ENCODE results near the gene NLE1.

Gene NLE1

GRCh38 chr17:35163886-35164285 lies 21.8 kb upstream of the NLE1 start:
- no peak overlapping the region for H3K23ac ChIP-seq (ENCODE audit: low read depth, low read length, poor library complexity)
- no peak overlapping the region for H3K4ac ChIP-seq (ENCODE audit: low read length)
- no peak overlapping the region for H2AFZ ChIP-seq (ENCODE audit: low read length)
- H2BK5ac ChIP-seq (ENCODE audit: low read length), result no peak overlapping the region
- H4K91ac ChIP-seq (ENCODE audit: low read depth, low read length, poor library complexity), result no peak overlapping the region
- H4K8ac ChIP-seq (ENCODE audit: low read depth, low read length), result no peak overlapping the region
- H3K36me3 ChIP-seq (replicated peaks in 1 of 2; ENCODE audit: control insufficient read depth in 2 of 2, insufficient read depth in 2 of 2, low read length in 2 of 2), result no peaks in the 10 kb centered on the region
- H2BK120ac ChIP-seq (ENCODE audit: low read depth, low read length), result no peak overlapping the region
- H3K27me3 ChIP-seq (ENCODE audit: control insufficient read depth in 3 of 3, insufficient read depth in 3 of 3, low read depth in 1 of 3, low read length in 3 of 3), result peaks cover 0 to 30% (median 0%) of the 10 kb centered on the region in 3 experiments
- H3K14ac ChIP-seq (ENCODE audit: low read length), result no peak overlapping the region
- H3K9me3 ChIP-seq (replicated peaks in 1 of 2; ENCODE audit: control insufficient read depth in 2 of 2, insufficient read depth in 1 of 2, low read depth in 1 of 2, low read length in 2 of 2), result no peaks in the 10 kb centered on the region
- no peaks in the 10 kb centered on the region for H3K79me1 ChIP-seq (ENCODE audit: low read depth, low read length)
- H2BK15ac ChIP-seq (ENCODE audit: low read length), result no peak overlapping the region
- no peak for DNase-seq (ENCODE audit: low spot score)
- H3K4me2 ChIP-seq (ENCODE audit: insufficient read depth, low read length, poor library complexity, severe bottlenecking), result no peak overlapping the region
- no peak overlapping the region for H2BK12ac ChIP-seq (ENCODE audit: low read length)
- WGBS, 2 donors (ENCODE audit: extremely low coverage in 2 of 2, insufficient read length in 2 of 2, insufficient replicate concordance in 1 of 2), result no CpG with 5 or more reads among the region's 7 CpGs
- H3K27ac ChIP-seq (replicated peaks; ENCODE audit: low read length), result no peak overlapping the region
- no peak overlapping the region for H3K18ac ChIP-seq (ENCODE audit: low read length)
- H3K4me1 ChIP-seq (ENCODE audit: control insufficient read depth in 2 of 2, insufficient read depth in 1 of 2, low read depth in 1 of 2, low read length in 2 of 2), result no peaks in the 10 kb centered on the region
- no peak overlapping the region for H2AK5ac ChIP-seq (ENCODE audit: low read depth, low read length)
- H3K4me3 ChIP-seq (ENCODE audit: low read length in 2 of 2), result no peak overlapping the region
- H3K9ac ChIP-seq (ENCODE audit: low read depth, low read length, poor library complexity), result no peak overlapping the region

GRCh38 chr17:35162755-35163154 lies 20.7 kb upstream of the NLE1 start:
- peaks cover 0 to 30% (median 0%) of the 10 kb centered on the region in 3 experiments for H3K27me3 ChIP-seq (ENCODE audit: control insufficient read depth in 3 of 3, insufficient read depth in 3 of 3, low read depth in 1 of 3, low read length in 3 of 3)
- H3K4me1 ChIP-seq (ENCODE audit: control insufficient read depth in 2 of 2, insufficient read depth in 1 of 2, low read depth in 1 of 2, low read length in 2 of 2), result no peaks in the 10 kb centered on the region
- no peak overlapping the region for H3K4me3 ChIP-seq (ENCODE audit: low read length in 2 of 2)
- no peaks in the 10 kb centered on the region for H3K36me3 ChIP-seq (replicated peaks in 1 of 2; ENCODE audit: control insufficient read depth in 2 of 2, insufficient read depth in 2 of 2, low read length in 2 of 2)
- no peak overlapping the region for H2BK15ac ChIP-seq (ENCODE audit: low read length)
- H3K18ac ChIP-seq (ENCODE audit: low read length), result no peak overlapping the region
- H3K23ac ChIP-seq (ENCODE audit: low read depth, low read length, poor library complexity), result no peak overlapping the region
- H3K79me1 ChIP-seq (ENCODE audit: low read depth, low read length), result no peaks in the 10 kb centered on the region
- H2AK5ac ChIP-seq (ENCODE audit: low read depth, low read length), result no peak overlapping the region
- no peak overlapping the region for H2BK120ac ChIP-seq (ENCODE audit: low read depth, low read length)
- H3K14ac ChIP-seq (ENCODE audit: low read length), result no peak overlapping the region
- no CpG with 5 or more reads among the region's 4 CpGs for WGBS, 2 donors (ENCODE audit: extremely low coverage in 2 of 2, insufficient read length in 2 of 2, insufficient replicate concordance in 1 of 2)
- no peak overlapping the region for H3K4me2 ChIP-seq (ENCODE audit: insufficient read depth, low read length, poor library complexity, severe bottlenecking)
- no peak overlapping the region for H2BK12ac ChIP-seq (ENCODE audit: low read length)
- H4K91ac ChIP-seq (ENCODE audit: low read depth, low read length, poor library complexity), result no peak overlapping the region
- no peaks in the 10 kb centered on the region for H3K9me3 ChIP-seq (replicated peaks in 1 of 2; ENCODE audit: control insufficient read depth in 2 of 2, insufficient read depth in 1 of 2, low read depth in 1 of 2, low read length in 2 of 2)
- H3K27ac ChIP-seq (replicated peaks; ENCODE audit: low read length), result no peak overlapping the region
- no peak for DNase-seq (ENCODE audit: low spot score)
- H4K8ac ChIP-seq (ENCODE audit: low read depth, low read length), result no peak overlapping the region
- H3K4ac ChIP-seq (ENCODE audit: low read length), result no peak overlapping the region
- H3K9ac ChIP-seq (ENCODE audit: low read depth, low read length, poor library complexity), result no peak overlapping the region
- H2AFZ ChIP-seq (ENCODE audit: low read length), result no peak overlapping the region
- no peak overlapping the region for H2BK5ac ChIP-seq (ENCODE audit: low read length)

- no peaks in the 10 kb centered on the region for H3K79me1 ChIP-seq (ENCODE audit: low read depth, low read length)
- no peak overlapping the region for H3K9ac ChIP-seq (ENCODE audit: low read depth, low read length, poor library complexity)
- no peak overlapping the region for H3K4me2 ChIP-seq (ENCODE audit: insufficient read depth, low read length, poor library complexity, severe bottlenecking)
- no peak for DNase-seq (ENCODE audit: low spot score)
- no peak overlapping the region for H4K91ac ChIP-seq (ENCODE audit: low read depth, low read length, poor library complexity)
- WGBS, 2 donors (ENCODE audit: extremely low coverage in 2 of 2, insufficient read length in 2 of 2, insufficient replicate concordance in 1 of 2), result no CpG with 5 or more reads among the region's 3 CpGs
- no peaks in the 10 kb centered on the region for H3K4me1 ChIP-seq (ENCODE audit: control insufficient read depth in 2 of 2, insufficient read depth in 1 of 2, low read depth in 1 of 2, low read length in 2 of 2)
- H4K8ac ChIP-seq (ENCODE audit: low read depth, low read length), result no peak overlapping the region
- H2AFZ ChIP-seq (ENCODE audit: low read length), result no peak overlapping the region
- no peak overlapping the region for H2BK15ac ChIP-seq (ENCODE audit: low read length)
- no peak overlapping the region for H3K14ac ChIP-seq (ENCODE audit: low read length)
- no peak overlapping the region for H3K18ac ChIP-seq (ENCODE audit: low read length)
- H2BK120ac ChIP-seq (ENCODE audit: low read depth, low read length), result no peak overlapping the region
- no peak overlapping the region for H2BK12ac ChIP-seq (ENCODE audit: low read length)
- H3K36me3 ChIP-seq (replicated peaks in 1 of 2; ENCODE audit: control insufficient read depth in 2 of 2, insufficient read depth in 2 of 2, low read length in 2 of 2), result no peaks in the 10 kb centered on the region
- H3K23ac ChIP-seq (ENCODE audit: low read depth, low read length, poor library complexity), result no peak overlapping the region
- no peak overlapping the region for H3K27ac ChIP-seq (replicated peaks; ENCODE audit: low read length)
- no peak overlapping the region for H2BK5ac ChIP-seq (ENCODE audit: low read length)
- no peaks in the 10 kb centered on the region for H3K9me3 ChIP-seq (replicated peaks in 1 of 2; ENCODE audit: control insufficient read depth in 2 of 2, insufficient read depth in 1 of 2, low read depth in 1 of 2, low read length in 2 of 2)
- no peak overlapping the region for H3K4ac ChIP-seq (ENCODE audit: low read length)
- no peak overlapping the region for H2AK5ac ChIP-seq (ENCODE audit: low read depth, low read length)
- peaks cover 0 to 30% (median 0%) of the 10 kb centered on the region in 3 experiments for H3K27me3 ChIP-seq (ENCODE audit: control insufficient read depth in 3 of 3, insufficient read depth in 3 of 3, low read depth in 1 of 3, low read length in 3 of 3)
- no peak overlapping the region for H3K4me3 ChIP-seq (ENCODE audit: low read length in 2 of 2)
Observed at GRCh38 chr17:35161281-35161761, 19.2 kb upstream of the NLE1 start.

GRCh38 chr17:35160354-35161201 lies 18.5 kb upstream of the NLE1 start:
- Histone ChIP-seq H3K27ac (replicated peaks; ENCODE audit: low read length) (no peak overlapping the region), H3K18ac (ENCODE audit: low read length) (no peak overlapping the region), H2AK5ac (ENCODE audit: low read depth, low read length) (no peak overlapping the region), H2BK5ac (ENCODE audit: low read length) (no peak overlapping the region), H3K4me1 (ENCODE audit: control insufficient read depth in 2 of 2, insufficient read depth in 1 of 2, low read depth in 1 of 2, low read length in 2 of 2) (no peaks in the 10 kb centered on the region), H3K79me1 (ENCODE audit: low read depth, low read length) (no peaks in the 10 kb centered on the region), H4K91ac (ENCODE audit: low read depth, low read length, poor library complexity) (no peak overlapping the region), H3K9ac (ENCODE audit: low read depth, low read length, poor library complexity) (no peak overlapping the region), H2BK12ac (ENCODE audit: low read length) (no peak overlapping the region), H2BK15ac (ENCODE audit: low read length) (no peak overlapping the region), H3K36me3 (replicated peaks in 1 of 2; ENCODE audit: control insufficient read depth in 2 of 2, insufficient read depth in 2 of 2, low read length in 2 of 2) (no peaks in the 10 kb centered on the region), H3K4me2 (ENCODE audit: insufficient read depth, low read length, poor library complexity, severe bottlenecking) (no peak overlapping the region), H4K8ac (ENCODE audit: low read depth, low read length) (no peak overlapping the region), H3K4me3 (ENCODE audit: low read length in 2 of 2) (no peak overlapping the region), H3K4ac (ENCODE audit: low read length) (no peak overlapping the region), H2AFZ (ENCODE audit: low read length) (no peak overlapping the region), H3K23ac (ENCODE audit: low read depth, low read length, poor library complexity) (no peak overlapping the region), H3K27me3 (ENCODE audit: control insufficient read depth in 3 of 3, insufficient read depth in 3 of 3, low read depth in 1 of 3, low read length in 3 of 3) (peaks cover 0 to 30% (median 0%) of the 10 kb centered on the region in 3 experiments), H3K9me3 (replicated peaks in 1 of 2; ENCODE audit: control insufficient read depth in 2 of 2, insufficient read depth in 1 of 2, low read depth in 1 of 2, low read length in 2 of 2) (no peaks in the 10 kb centered on the region), H2BK120ac (ENCODE audit: low read depth, low read length) (no peak overlapping the region), H3K14ac (ENCODE audit: low read length) (no peak overlapping the region)
- WGBS, 2 donors (ENCODE audit: extremely low coverage in 2 of 2, insufficient read length in 2 of 2, insufficient replicate concordance in 1 of 2), result no CpG with 5 or more reads among the region's 13 CpGs
- no peak for DNase-seq (ENCODE audit: low spot score)

All from neuronal stem cell (in vitro differentiated cells).